Activated T-cell treated with anti-CD3 and anti-CD28 coated beads for 1 hour (primary cell): Measurements from ENCODE around the gene NMRAL1.
A peak's percentile ranks its signal among the peaks of the same experiment; 100 is the strongest.

Source experiments
- DNase-seq: peaks from one replicate; pipeline ENCODE4 v3.0.0-alpha.2; 2020; ENCODE audit warnings: low read depth

The NMRAL1 gene

GRCh38 chr16:4465977-4466779 is 8.2 kb downstream of the NMRAL1 start:
- DNase-seq: peak; percentile 25

GRCh38 chr16:4463522-4464163 is 10.8 kb downstream of the NMRAL1 start:
- no peak for DNase-seq

- no peak for DNase-seq
Observed at GRCh38 chr16:4461250-4462085, 13.0 kb downstream of the NMRAL1 start.

- no peak for DNase-seq
Observed at GRCh38 chr16:4460936-4461249, 13.5 kb downstream of the NMRAL1 start.

GRCh38 chr16:4455951-4456350 is 18.5 kb downstream of the NMRAL1 start:
- DNase-seq: no peak

- no peak for DNase-seq
Observed at GRCh38 chr16:4455081-4455480, 19.3 kb downstream of the NMRAL1 start.

GRCh38 chr16:4454623-4455022 is 19.8 kb downstream of the NMRAL1 start:
- DNase-seq: no peak

- DNase-seq: no peak
Observed at GRCh38 chr16:4452674-4453073, 21.8 kb downstream of the NMRAL1 start.

- no peak for DNase-seq
Observed at GRCh38 chr16:4450931-4451519, 23.4 kb downstream of the NMRAL1 start.

- no peak for DNase-seq
Observed at GRCh38 chr16:4450430-4450829, 24.0 kb downstream of the NMRAL1 start.

- no peak for DNase-seq
Observed at GRCh38 chr16:4443986-4444385, 30.4 kb downstream of the NMRAL1 start.

GRCh38 chr16:4443271-4443670 is 31.2 kb downstream of the NMRAL1 start:
- no peak for DNase-seq

- DNase-seq: no peak
Observed at GRCh38 chr16:4442371-4442770, 32.1 kb downstream of the NMRAL1 start.

GRCh38 chr16:4437366-4437765 is 37.1 kb downstream of the NMRAL1 start:
- DNase-seq: no peak

GRCh38 chr16:4435337-4436067 is 38.9 kb downstream of the NMRAL1 start:
- no peak for DNase-seq

GRCh38 chr16:4433914-4434787 is 40.3 kb downstream of the NMRAL1 start:
- no peak for DNase-seq

GRCh38 chr16:4433228-4433627 is 41.2 kb downstream of the NMRAL1 start:
- no peak for DNase-seq

GRCh38 chr16:4431023-4431422 is 43.4 kb downstream of the NMRAL1 start:
- DNase-seq: no peak

GRCh38 chr16:4428500-4428899 is 45.9 kb downstream of the NMRAL1 start:
- DNase-seq: no peak

- no peak for DNase-seq
Observed at GRCh38 chr16:4426722-4427372, 47.6 kb downstream of the NMRAL1 start.
